HCT116 (cell line): Measurements from ENCODE around the gene LIPE. TPM values are rescaled to one million over a fixed set of nuclear protein-coding genes. Genes with fewer than 3 reads are reported as not detected.

Experiments
- ATAC-seq: fragments of 200-7000 bp; cut with Tn5 transposase; 2 replicates; pipeline ENCODE4 v1.9.1; 2020; ENCODE audit warnings: mild to moderate bottlenecking, moderate library complexity
- BruUV-seq: library from RNA; stranded (reverse); fragments of 400-500 nt; replicated peaks from 2 replicates; lab custom pipeline; 2021; lab: Mats Ljungman, UMichigan
- CTCF ChIA-PET: fragments of 300-600 bp; sonication (Branson Sonifier 250); formaldehyde crosslinking; loops from one replicate; lab custom pipeline; 2021; ENCODE audit warnings: antibody characterized with exemption; lab: Charles Lee
- POLR2A ChIA-PET: fragments of 300-600, 350-600 bp; sonication (Branson Sonifier 250); formaldehyde crosslinking; loops from one replicate; lab custom pipeline; 2021; ENCODE audit warnings: antibody characterized with exemption; lab: Charles Lee
- RAD21 ChIA-PET, 2 experiments: fragments of 300-600 bp; sonication (Branson Sonifier 250); formaldehyde crosslinking; loops; one replicate each; lab custom pipeline; 2023; ENCODE audit warnings: low total read pairs in 2 of 2; ENCODE audit not compliant: uncharacterized antibody in 2 of 2, unreplicated experiment in 2 of 2, low non-redundant PET in 1 of 2; lab: Charles Lee
- DNase-seq: peaks from one replicate; pipeline ENCODE4 v3.0.0-alpha.2; 2010; ENCODE audit warnings: low read depth, low spot score
- H2AFZ ChIP-seq: fragments of 200-600 bp; shearing (Covaris generic), sonication (generic); 2 replicates; pipeline ENCODE4 v1.6.1; 2017; ENCODE audit warnings: low read depth, mixed run types, mixed read lengths, antibody characterized with exemption, low read length; ENCODE audit not compliant: poor library complexity, severe bottlenecking
- H3K27ac ChIP-seq: 2 replicates; pipeline ENCODE4 v1.5.1; 2012; ENCODE audit warnings: low read depth, low read length
- H3K27me3 ChIP-seq: fragments of 200-600 bp; sonication (generic); 2 replicates; pipeline ENCODE4 v1.6.1; 2016; ENCODE audit warnings: mixed run types, low read length, mixed read lengths; ENCODE audit not compliant: insufficient read depth
- H3K36me3 ChIP-seq, 2 experiments: fragments of 200-500 bp in 1 of 2; fragments of 200-600 bp in 1 of 2; sonication (Bioruptor generic) in 1 of 2; sonication (generic) in 1 of 2; 2 replicates each; pipeline versions ENCODE4 v1.5.1 to v1.6.1; 2014 to 2016; ENCODE audit warnings: low read length in 2 of 2, inconsistent platforms in 1 of 2, mixed read lengths in 1 of 2, mixed run types in 1 of 2; ENCODE audit not compliant: insufficient read depth in 2 of 2, control insufficient read depth in 1 of 2
- H3K4me1 ChIP-seq, 2 experiments: fragments of 200-600 bp in 1 of 2; sonication (generic) in 1 of 2; 2 replicates each; pipeline versions ENCODE4 v1.5.1 to v1.6.1; 2012 to 2017; ENCODE audit warnings: low read length in 2 of 2, inconsistent platforms in 1 of 2, mild to moderate bottlenecking in 1 of 2, mixed read lengths in 1 of 2, mixed run types in 1 of 2, moderate library complexity in 1 of 2; ENCODE audit not compliant: insufficient read depth in 2 of 2, control insufficient read depth in 1 of 2
- H3K4me2 ChIP-seq: fragments of 200-600 bp; sonication (generic); 2 replicates; pipeline ENCODE4 v1.6.1; 2017; ENCODE audit warnings: mixed run types, low read length, mixed read lengths
- H3K4me3 ChIP-seq, 2 experiments: fragments of 200-600 bp in 1 of 2; sonication (generic) in 1 of 2; replicated peaks in 1 of 2; 2 replicates each; pipeline ENCODE4 v1.5.1; 2011 to 2016; ENCODE audit warnings: low read length in 2 of 2, control low read depth in 1 of 2, low read depth in 1 of 2, mild to moderate bottlenecking in 1 of 2, mixed read lengths in 1 of 2, mixed run types in 1 of 2
- H3K79me2 ChIP-seq: fragments of 200-600 bp; sonication (generic); 2 replicates; pipeline ENCODE4 v1.6.1; 2017; ENCODE audit warnings: mild to moderate bottlenecking, mixed run types, low read length, moderate library complexity, mixed read lengths; ENCODE audit not compliant: insufficient read depth
- H3K9ac ChIP-seq: fragments of 200-600 bp; sonication (generic); 2 replicates; pipeline ENCODE4 v1.6.1; 2016; ENCODE audit warnings: low read length, mixed read lengths
- H3K9me2 ChIP-seq: fragments of 200-600 bp; sonication (generic), shearing (Covaris generic); 2 replicates; pipeline ENCODE4 v1.6.1; 2017; ENCODE audit warnings: mixed run types, mild to moderate bottlenecking, moderate library complexity; ENCODE audit not compliant: insufficient read depth
- H3K9me3 ChIP-seq, 2 experiments: fragments of 200-500 bp in 1 of 2; fragments of 200-600 bp in 1 of 2; sonication (Bioruptor generic) in 1 of 2; sonication (generic) in 1 of 2; 2 replicates each; pipeline ENCODE4 v1.6.1; 2014 to 2017; ENCODE audit warnings: low read length in 2 of 2, mixed read lengths in 2 of 2, inconsistent platforms in 1 of 2, low read depth in 1 of 2, mild to moderate bottlenecking in 1 of 2, mixed run types in 1 of 2, moderate library complexity in 1 of 2; ENCODE audit not compliant: control insufficient read depth in 1 of 2, insufficient read depth in 1 of 2
- H4K20me1 ChIP-seq: fragments of 200-600 bp; sonication (generic), shearing (Covaris generic); 2 replicates; pipeline ENCODE4 v1.6.1; 2017; ENCODE audit warnings: mixed run types, mild to moderate bottlenecking, moderate library complexity; ENCODE audit not compliant: insufficient read depth
- EZH2 ChIP-seq: fragments of 200-600 bp; sonication (generic); IDR thresholded peaks from 2 replicates; pipeline ENCODE4 v1.6.1; 2017; ENCODE audit warnings: antibody characterized with exemption, mixed run types
- FOSL1 ChIP-seq: IDR thresholded peaks from 2 replicates; pipeline ENCODE4 v1.6.1; 2012; ENCODE audit warnings: low read depth
- JUND ChIP-seq: IDR thresholded peaks from 2 replicates; pipeline ENCODE4 v1.6.1; 2012
- RAD21 ChIP-seq: IDR thresholded peaks from 2 replicates; pipeline ENCODE4 v1.6.1; 2012; ENCODE audit warnings: low read depth, mild to moderate bottlenecking
- TCF7L2 ChIP-seq: IDR thresholded peaks from 2 replicates; pipeline ENCODE4 v1.7.0; 2011; ENCODE audit warnings: borderline replicate concordance, inconsistent platforms; ENCODE audit not compliant: insufficient read depth, insufficient read length; ENCODE audit errors: extremely low read depth
- ZNF274 ChIP-seq: fragments of 200-500 bp; sonication (Bioruptor generic); IDR thresholded peaks from 2 replicates; pipeline ENCODE4 v1.6.1; 2014; ENCODE audit warnings: mild to moderate bottlenecking, low read depth, low read length, inconsistent platforms
- intact Hi-C: fragments of 100-400 bp; cut with micrococcal nuclease; formaldehyde crosslinking; loops from 2 replicates; pipeline ENCODE4 v1.10.0; 2022
- total RNA-seq: library from RNA; stranded (reverse); gene quantifications from one replicate; pipeline ENCODE4 v1.2.1, GENCODE V29; 2021; ENCODE audit not compliant: unreplicated experiment
- TF ChIP-seq, protein P1 (sequence below): IDR thresholded peaks from 2 replicates; pipeline ENCODE4 v1.6.1; 2011; ENCODE audit warnings: mild to moderate bottlenecking, low read length, moderate library complexity; ENCODE audit not compliant: insufficient replicate concordance; ENCODE audit errors: extremely low read depth
- TF ChIP-seq, protein P2 (sequence below), 3 experiments: fragments of 200-600 bp in 1 of 3; sonication (generic) in 1 of 3; IDR thresholded peaks in 2 of 3; conservative IDR thresholded peaks in 1 of 3; 2 replicates each; pipeline ENCODE4 v1.5.1; 2012 to 2017; ENCODE audit warnings: low read depth in 2 of 3, low read length in 2 of 3, antibody characterized with exemption in 1 of 3, borderline replicate concordance in 1 of 3, control low read depth in 1 of 3, mild to moderate bottlenecking in 1 of 3, mixed read lengths in 1 of 3, mixed run types in 1 of 3, moderate library complexity in 1 of 3; ENCODE audit not compliant: insufficient read depth in 1 of 3

Gene LIPE
- total RNA-seq, 1 experiment from 2014 or later = 11.3 TPM

DNA sequence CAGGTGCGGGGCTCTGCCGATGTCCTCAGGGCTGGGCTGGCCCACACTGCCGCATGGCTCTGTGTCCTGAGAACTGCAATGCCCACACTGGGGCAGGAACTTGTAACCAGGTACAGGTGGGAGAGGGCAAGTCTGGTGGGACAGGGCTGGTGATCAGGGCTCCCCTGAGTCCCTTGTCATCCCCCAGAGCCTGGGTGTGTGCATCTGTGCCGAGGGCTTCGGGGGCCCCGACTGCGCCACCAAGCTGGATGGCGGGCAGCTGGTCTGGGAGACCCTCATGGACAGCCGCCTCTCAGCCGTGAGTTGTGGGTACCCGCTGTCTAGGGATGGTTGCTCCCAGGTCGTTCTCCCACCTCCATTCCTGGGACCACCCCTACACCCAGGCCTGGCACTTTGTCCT lies 71.3 kb downstream of the LIPE start:
- ATAC-seq = no peak
- Histone ChIP-seq H3K4me3 (no peak overlapping the region), H2AFZ (no peak overlapping the region), H4K20me1 (no peaks in the 10 kb centered on the region), H3K4me1 (no peaks in the 10 kb centered on the region), H3K4me2 (no peak overlapping the region), H3K79me2 (no peaks in the 10 kb centered on the region), H3K36me3 (no peaks in the 10 kb centered on the region; a peak in 1 of 4 replicates), H3K9ac (no peak overlapping the region), H3K27me3 (no peaks in the 10 kb centered on the region), H3K27ac (no peak overlapping the region), H3K9me2 (no peaks in the 10 kb centered on the region), H3K9me3 (no peaks in the 10 kb centered on the region)
- DNase-seq = no peak
- intact Hi-C loops = no loop called here
- POLR2A ChIA-PET = no interaction called here
- RAD21 ChIA-PET = no interaction called here
- no TSS peak for BruUV-seq
- no peak for TF ChIP-seq RAD21
- TF ChIP-seq EZH2 = no peak
- no peak for TF ChIP-seq FOSL1
- TF ChIP-seq, protein P1, sequence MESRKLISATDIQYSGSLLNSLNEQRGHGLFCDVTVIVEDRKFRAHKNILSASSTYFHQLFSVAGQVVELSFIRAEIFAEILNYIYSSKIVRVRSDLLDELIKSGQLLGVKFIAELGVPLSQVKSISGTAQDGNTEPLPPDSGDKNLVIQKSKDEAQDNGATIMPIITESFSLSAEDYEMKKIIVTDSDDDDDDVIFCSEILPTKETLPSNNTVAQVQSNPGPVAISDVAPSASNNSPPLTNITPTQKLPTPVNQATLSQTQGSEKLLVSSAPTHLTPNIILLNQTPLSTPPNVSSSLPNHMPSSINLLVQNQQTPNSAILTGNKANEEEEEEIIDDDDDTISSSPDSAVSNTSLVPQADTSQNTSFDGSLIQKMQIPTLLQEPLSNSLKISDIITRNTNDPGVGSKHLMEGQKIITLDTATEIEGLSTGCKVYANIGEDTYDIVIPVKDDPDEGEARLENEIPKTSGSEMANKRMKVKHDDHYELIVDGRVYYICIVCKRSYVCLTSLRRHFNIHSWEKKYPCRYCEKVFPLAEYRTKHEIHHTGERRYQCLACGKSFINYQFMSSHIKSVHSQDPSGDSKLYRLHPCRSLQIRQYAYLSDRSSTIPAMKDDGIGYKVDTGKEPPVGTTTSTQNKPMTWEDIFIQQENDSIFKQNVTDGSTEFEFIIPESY = no peak
- TF ChIP-seq ZNF274 = no peak
- no peak for TF ChIP-seq JUND
- TF ChIP-seq, protein P2, sequence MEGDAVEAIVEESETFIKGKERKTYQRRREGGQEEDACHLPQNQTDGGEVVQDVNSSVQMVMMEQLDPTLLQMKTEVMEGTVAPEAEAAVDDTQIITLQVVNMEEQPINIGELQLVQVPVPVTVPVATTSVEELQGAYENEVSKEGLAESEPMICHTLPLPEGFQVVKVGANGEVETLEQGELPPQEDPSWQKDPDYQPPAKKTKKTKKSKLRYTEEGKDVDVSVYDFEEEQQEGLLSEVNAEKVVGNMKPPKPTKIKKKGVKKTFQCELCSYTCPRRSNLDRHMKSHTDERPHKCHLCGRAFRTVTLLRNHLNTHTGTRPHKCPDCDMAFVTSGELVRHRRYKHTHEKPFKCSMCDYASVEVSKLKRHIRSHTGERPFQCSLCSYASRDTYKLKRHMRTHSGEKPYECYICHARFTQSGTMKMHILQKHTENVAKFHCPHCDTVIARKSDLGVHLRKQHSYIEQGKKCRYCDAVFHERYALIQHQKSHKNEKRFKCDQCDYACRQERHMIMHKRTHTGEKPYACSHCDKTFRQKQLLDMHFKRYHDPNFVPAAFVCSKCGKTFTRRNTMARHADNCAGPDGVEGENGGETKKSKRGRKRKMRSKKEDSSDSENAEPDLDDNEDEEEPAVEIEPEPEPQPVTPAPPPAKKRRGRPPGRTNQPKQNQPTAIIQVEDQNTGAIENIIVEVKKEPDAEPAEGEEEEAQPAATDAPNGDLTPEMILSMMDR (IDR thresholded peaks at IDR 0.05 in 2 of 3, conservative IDR thresholded peaks at IDR 0.05 in 1 of 3; ENCODE audit: borderline replicate concordance in 1 of 3, insufficient read depth in 1 of 3, low read depth in 2 of 3, low read length in 2 of 3) = no peak
- TF ChIP-seq TCF7L2 = no peak
- CTCF ChIA-PET = no interaction called here
